ENCODE data around the gene SPATS1. TPM values are rescaled to one million over a fixed set of nuclear protein-coding genes. Genes with fewer than 3 reads are reported as not detected.
A peak's percentile ranks its signal among the peaks of the same experiment; 100 is the strongest.
"Not testable (repeated sequence)": the region's sequence is repeated elsewhere in the genome, so short reads cannot be mapped to it uniquely, and the experiment has no call there.

The SPATS1 gene
- total and polyA plus RNA-seq, 7 donors = not detected

DNA sequence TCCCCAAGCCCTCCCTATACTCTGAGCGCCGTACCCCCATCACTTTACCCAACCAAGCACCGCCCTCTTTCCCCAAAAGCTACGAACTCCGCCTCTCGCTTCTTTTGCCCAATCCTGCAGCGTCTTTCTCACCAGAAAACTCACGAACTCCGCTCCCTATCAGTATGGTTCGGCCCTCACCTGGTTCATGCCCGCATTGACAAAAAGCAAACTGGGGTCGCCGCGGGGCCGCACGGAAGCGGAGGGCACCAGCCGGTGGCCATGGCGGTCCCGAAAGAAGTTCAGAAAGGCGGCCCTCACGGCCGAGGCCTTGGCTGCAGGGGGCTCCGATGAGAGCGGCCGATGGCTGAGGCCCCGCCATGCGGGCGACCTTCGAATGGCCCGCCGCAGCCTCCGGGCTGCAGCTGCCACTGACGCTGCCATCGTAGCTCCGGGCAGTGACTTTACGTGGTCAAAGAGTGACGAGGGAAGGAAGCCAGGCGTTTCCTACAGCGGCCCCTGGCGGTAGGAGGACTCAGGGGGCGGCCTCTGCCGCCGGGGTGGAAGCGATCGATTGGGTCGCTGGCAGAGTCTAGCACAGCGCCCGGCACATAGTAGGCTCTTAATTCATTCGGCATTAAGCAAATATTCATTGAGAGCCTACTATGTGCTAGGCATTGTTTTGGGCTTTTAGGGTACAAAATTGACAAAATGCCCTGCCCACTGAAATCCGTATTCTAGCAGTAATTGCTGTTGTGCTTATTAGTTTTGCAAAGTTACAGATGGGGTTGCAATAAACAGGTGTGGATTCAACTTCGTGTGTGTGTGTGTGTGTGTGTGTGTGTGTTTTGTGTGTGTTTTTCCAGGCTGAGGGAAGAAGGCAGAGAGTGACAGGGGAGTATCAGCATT lies 29.3 kb upstream of the SPATS1 start, which contains the start of gene AARS2:
AARS2 (minus strand) TSS at position 447 of the 888 bp plus-strand sequence; CDS start at position 423, 24 bp downstream.
- intact Hi-C loops (cut with DNase I) = no loop called here

DNA sequence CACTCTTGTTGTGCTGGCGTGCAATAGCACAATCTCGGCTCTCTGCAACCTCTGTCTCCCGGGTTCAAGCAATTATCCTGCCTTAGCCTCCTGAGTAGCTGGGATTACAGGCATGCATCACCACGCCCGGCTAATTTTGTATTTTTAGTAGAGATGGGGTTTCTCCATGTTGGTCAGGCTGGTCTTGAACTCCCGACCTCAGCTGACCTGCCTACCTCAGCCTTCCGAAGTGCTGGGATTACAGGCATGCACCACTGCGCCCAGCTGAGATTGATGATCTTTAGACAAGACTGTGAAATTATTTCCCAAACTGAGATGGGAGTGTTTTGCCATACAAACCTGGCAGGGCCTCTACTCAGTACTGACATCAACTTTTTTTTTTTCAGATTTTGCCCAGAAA lies 27.8 kb upstream of the SPATS1 start:
- H3K27ac ChIP-seq; H3K27me3 ChIP-seq (ENCODE audit: insufficient read depth in 3 of 3, low read length in 2 of 3); DNase-seq; ATAC-seq; H3K9me3 ChIP-seq; intact Hi-C loops (cut with DNase I); H3K4me3 ChIP-seq; H3K4me1 ChIP-seq: not testable (repeated sequence)
- H3K36me3 ChIP-seq (ENCODE audit: insufficient read depth in 1 of 2, low read depth in 1 of 2) = peaks cover 0 to 21% of the 10 kb centered on the region in 2 donors
- WGBS, 3 donors = 84 to 90% (median 86%) methylated on average over 8 of the region's 8 CpGs

More for the DNA sequence above, 29.3 kb upstream of the SPATS1 start, which contains the start of gene AARS2:
- ATAC-seq (peak; percentile 95 to 99 (median 98)), DNase-seq (peak; percentile 89 to 94)
- H3K27ac ChIP-seq = peak within 1 kb of the TSS; percentile 74
- H3K27me3 ChIP-seq (ENCODE audit: insufficient read depth in 3 of 3, low read length in 2 of 3) = no peaks in the 10 kb centered on the region
- H3K36me3 ChIP-seq (ENCODE audit: insufficient read depth in 1 of 2, low read depth in 1 of 2) = peaks cover 0 to 36% of the 10 kb centered on the region in 2 donors
- 1 to 2% (median 1%) methylated on average over 49 to 52 of the region's 52 CpGs for WGBS, 3 donors
- H3K4me3 ChIP-seq = peak within 1 kb of the TSS; percentile 95
- peaks cover 6% of the 10 kb centered on the region for H3K4me1 ChIP-seq
- TF ChIP-seq, protein P1, sequence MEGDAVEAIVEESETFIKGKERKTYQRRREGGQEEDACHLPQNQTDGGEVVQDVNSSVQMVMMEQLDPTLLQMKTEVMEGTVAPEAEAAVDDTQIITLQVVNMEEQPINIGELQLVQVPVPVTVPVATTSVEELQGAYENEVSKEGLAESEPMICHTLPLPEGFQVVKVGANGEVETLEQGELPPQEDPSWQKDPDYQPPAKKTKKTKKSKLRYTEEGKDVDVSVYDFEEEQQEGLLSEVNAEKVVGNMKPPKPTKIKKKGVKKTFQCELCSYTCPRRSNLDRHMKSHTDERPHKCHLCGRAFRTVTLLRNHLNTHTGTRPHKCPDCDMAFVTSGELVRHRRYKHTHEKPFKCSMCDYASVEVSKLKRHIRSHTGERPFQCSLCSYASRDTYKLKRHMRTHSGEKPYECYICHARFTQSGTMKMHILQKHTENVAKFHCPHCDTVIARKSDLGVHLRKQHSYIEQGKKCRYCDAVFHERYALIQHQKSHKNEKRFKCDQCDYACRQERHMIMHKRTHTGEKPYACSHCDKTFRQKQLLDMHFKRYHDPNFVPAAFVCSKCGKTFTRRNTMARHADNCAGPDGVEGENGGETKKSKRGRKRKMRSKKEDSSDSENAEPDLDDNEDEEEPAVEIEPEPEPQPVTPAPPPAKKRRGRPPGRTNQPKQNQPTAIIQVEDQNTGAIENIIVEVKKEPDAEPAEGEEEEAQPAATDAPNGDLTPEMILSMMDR (IDR thresholded peaks at IDR 0.05) = peak; percentile 97
- no peaks in the 10 kb centered on the region for H3K9me3 ChIP-seq

DNA sequence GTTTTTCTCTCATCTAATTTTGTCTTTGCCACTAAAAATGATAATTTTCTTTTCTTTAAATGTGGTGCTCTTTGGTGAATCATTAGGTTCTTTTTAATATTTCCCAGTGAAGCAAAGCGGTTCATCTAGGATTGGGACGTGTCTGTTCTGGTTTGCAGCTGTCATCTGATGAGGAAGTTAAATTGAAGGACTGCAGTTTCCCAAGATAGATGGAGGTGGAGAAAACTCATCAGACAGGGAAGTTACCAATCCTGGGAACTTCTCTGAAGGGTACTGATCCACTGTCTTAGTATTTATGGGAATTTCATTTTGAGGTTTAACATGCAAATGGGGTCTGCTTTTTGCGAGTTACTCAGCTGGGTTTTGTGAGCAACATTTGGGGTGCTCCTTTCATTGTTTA lies 26.9 kb upstream of the SPATS1 start:
- Histone ChIP-seq H3K4me3 (no peak overlapping the region), H3K4me1 (peaks cover 6% of the 10 kb centered on the region), H3K36me3 (ENCODE audit: insufficient read depth in 1 of 2, low read depth in 1 of 2) (peaks cover 0 to 12% of the 10 kb centered on the region in 2 donors), H3K27ac (no peak overlapping the region), H3K9me3 (no peaks in the 10 kb centered on the region), H3K27me3 (ENCODE audit: insufficient read depth in 3 of 3, low read length in 2 of 3) (peaks cover 0 to 5% (median 5%) of the 10 kb centered on the region in 3 donors)
- TF ChIP-seq, protein P1 (IDR thresholded peaks at IDR 0.05) = no peak
- no peak for ATAC-seq
- intact Hi-C loops (cut with DNase I) = no loop called here
- no peak for DNase-seq
- 62 to 70% (median 66%) methylated on average over 3 of the region's 3 CpGs for WGBS, 3 donors

DNA sequence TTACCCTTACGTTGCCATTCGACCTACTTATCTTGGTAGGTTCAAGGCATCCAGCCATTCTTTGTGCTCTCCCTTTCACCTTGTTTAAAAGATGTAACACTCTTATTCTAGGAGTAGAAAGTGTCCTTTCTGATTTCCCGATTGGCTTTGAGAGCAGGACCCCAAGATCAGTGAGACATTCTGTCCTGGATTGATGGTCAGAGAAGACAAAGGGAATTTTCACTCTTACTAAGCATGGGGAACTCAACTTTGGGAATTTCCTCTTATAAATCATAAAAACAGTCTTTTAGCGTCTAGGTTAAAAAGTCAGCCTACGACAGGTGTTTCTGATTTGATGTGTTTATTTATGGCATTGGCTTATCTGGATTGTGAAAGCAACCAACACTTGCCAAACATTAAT lies 26.5 kb upstream of the SPATS1 start:
- ATAC-seq = no peak
- intact Hi-C loops (cut with DNase I) = no loop called here
- no peak for DNase-seq

DNA sequence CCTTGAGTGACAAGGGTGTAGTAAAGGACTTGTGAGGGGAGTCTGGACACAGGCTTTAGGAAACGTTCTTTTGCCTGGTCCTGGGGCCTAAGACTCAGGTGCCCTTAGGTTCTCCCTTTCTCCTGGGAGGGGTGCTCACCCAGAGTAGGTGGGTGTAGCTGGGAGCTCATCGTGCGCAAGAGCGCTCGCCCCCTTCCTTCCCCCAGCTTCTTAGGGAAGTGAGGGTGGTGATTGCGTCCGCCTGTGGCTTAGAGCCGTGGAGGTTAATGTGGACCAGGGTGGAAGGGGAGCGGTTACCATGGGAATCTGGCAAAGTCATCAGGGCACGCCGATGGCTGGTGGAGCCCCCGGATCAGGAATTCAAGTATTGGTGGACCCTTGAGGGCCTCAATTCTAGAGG lies 26.0 kb upstream of the SPATS1 start:
- Histone ChIP-seq H3K27me3 (ENCODE audit: insufficient read depth in 3 of 3, low read length in 2 of 3) (peaks cover 1 to 5% (median 5%) of the 10 kb centered on the region in 3 donors), H3K4me3 (no peak overlapping the region), H3K9me3 (no peaks in the 10 kb centered on the region), H3K27ac (no peak overlapping the region), H3K36me3 (ENCODE audit: insufficient read depth in 1 of 2, low read depth in 1 of 2) (peaks cover 0 to 3% of the 10 kb centered on the region in 2 donors), H3K4me1 (peaks cover 6% of the 10 kb centered on the region)
- 76 to 80% (median 77%) methylated on average over 12 of the region's 12 CpGs for WGBS, 3 donors
- no peak for ATAC-seq
- TF ChIP-seq, protein P1 (IDR thresholded peaks at IDR 0.05) = no peak
- intact Hi-C loops (cut with DNase I) = no loop called here
- DNase-seq = no peak

More for the DNA sequence above, 26.5 kb upstream of the SPATS1 start:
- Histone ChIP-seq H3K27me3 (ENCODE audit: insufficient read depth in 3 of 3, low read length in 2 of 3) (peaks cover 0 to 5% (median 5%) of the 10 kb centered on the region in 3 donors), H3K36me3 (ENCODE audit: insufficient read depth in 1 of 2, low read depth in 1 of 2) (peaks cover 0 to 8% of the 10 kb centered on the region in 2 donors), H3K9me3 (no peaks in the 10 kb centered on the region), H3K4me3 (no peak overlapping the region), H3K27ac (no peak overlapping the region), H3K4me1 (peaks cover 6% of the 10 kb centered on the region)
- WGBS, 3 donors = 55 to 69% (median 56%) methylated on average over 5 of the region's 5 CpGs
- TF ChIP-seq, protein P1 (IDR thresholded peaks at IDR 0.05) = no peak

DNA sequence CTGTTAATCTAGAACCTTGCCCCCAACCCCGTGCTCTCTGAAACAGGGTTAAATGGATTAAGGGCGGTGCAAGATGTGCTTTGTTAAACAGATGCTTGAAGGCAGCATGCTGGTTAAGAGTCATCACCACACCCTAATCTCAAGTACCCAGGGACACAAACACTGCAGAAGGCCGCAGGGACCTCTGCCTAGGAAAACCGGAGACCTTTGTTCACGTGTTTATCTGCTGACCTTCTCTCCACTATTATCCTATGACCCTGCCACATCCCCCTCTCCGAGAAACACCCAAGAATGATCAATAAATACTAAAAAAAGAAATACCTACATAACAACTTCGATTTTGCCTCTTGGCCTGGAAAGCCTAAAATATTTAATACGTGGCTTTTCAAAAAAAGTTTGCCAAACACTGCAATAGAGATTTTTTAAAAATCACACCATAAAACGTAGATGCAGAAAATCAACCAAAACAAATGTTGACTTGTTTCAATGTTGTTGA lies 25.3 kb upstream of the SPATS1 start:
- H3K9me3 ChIP-seq; intact Hi-C loops (cut with DNase I); ATAC-seq; H3K4me3 ChIP-seq; H3K27ac ChIP-seq; H3K4me1 ChIP-seq; H3K27me3 ChIP-seq (ENCODE audit: insufficient read depth in 3 of 3, low read length in 2 of 3); DNase-seq; H3K36me3 ChIP-seq (ENCODE audit: insufficient read depth in 1 of 2, low read depth in 1 of 2): not testable (repeated sequence)
- 70 to 78% (median 78%) methylated on average over 9 of the region's 9 CpGs for WGBS, 3 donors
